ENCODE measurements around the gene ADAM8. TPM values are rescaled to one million over a fixed set of nuclear protein-coding genes. Genes with fewer than 3 reads are reported as not detected.

ADAM8 gene
- polyA plus RNA-seq, 4 donors: 0.67 to 4.4 (median 2.1) TPM

- Histone ChIP-seq H3K9me3 (ENCODE audit: control insufficient read depth in 2 of 2, insufficient read depth in 1 of 2, low read depth in 1 of 2, low read length in 1 of 2) (no peaks in the 10 kb centered on the region), H3K4me1 (ENCODE audit: control insufficient read depth in 3 of 3, insufficient read depth in 2 of 3, low read depth in 1 of 3, low read length in 2 of 3) (peaks cover 0 to 12% (median 0%) of the 10 kb centered on the region in 3 donors), H3K27me3 (ENCODE audit: control insufficient read depth in 3 of 3, insufficient read depth in 3 of 3, low read length in 3 of 3) (peaks cover 0 to 2% (median 0%) of the 10 kb centered on the region in 3 donors), H3K27ac (ENCODE audit: low read depth in 1 of 3, low read length in 2 of 3) (no peak overlapping the region), H3K4me3 (ENCODE audit: low read depth in 1 of 3, low read length in 3 of 3) (no peak overlapping the region), H3K36me3 (ENCODE audit: control insufficient read depth in 3 of 3, insufficient read depth in 2 of 3, low read depth in 1 of 3, low read length in 3 of 3) (no peaks in the 10 kb centered on the region)
- DNase-seq: no peak
- 45 to 60% (median 57%) methylated on average over 27 to 28 of the region's 28 CpGs for WGBS, 3 donors
- FAIRE-seq: no peak
Observed at GRCh38 chr10:133251388-133252222, 25.1 kb downstream of the ADAM8 start.

DNA sequence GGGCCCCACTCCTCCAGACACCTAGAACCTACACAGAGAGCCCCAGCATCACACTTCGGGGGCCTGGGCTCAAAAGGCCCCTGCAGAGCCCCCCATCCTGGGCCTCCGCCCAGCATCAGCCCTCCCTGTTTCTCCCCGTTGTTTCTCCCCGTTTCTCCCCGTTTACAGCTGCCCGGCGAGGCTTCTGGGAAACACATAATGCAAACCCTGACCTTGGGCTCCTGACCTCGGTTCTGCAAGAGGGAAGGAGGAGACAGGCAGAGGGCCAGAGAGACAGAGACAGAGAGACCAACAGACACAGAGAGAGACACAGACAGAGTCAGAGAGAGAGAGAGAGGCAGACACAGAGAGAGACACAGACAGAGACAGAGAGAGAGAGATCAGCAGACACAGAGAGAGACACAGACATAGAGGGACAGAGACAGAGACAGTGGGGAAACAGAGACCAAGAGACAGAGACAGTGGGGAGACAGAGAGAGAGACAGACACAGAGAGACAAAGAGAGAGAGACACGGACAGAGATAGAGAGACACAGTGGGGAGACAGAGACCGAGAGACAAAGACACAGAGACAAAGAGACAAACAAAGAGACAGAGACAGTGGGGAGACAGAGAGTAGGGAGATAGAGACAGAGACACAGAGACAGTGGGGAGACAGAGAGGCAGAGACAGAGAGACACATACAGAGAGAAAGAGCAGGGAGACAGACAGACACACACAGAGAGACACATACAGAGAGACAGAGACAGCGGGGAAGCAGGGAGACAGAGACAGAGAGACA is 26.5 kb downstream of the ADAM8 start:
- Histone ChIP-seq H3K9me3 (ENCODE audit: control insufficient read depth in 2 of 2, insufficient read depth in 1 of 2, low read depth in 1 of 2, low read length in 1 of 2) (no peaks in the 10 kb centered on the region), H3K36me3 (ENCODE audit: control insufficient read depth in 3 of 3, insufficient read depth in 2 of 3, low read depth in 1 of 3, low read length in 3 of 3) (no peaks in the 10 kb centered on the region), H3K27me3 (ENCODE audit: control insufficient read depth in 3 of 3, insufficient read depth in 3 of 3, low read length in 3 of 3) (peaks cover 0 to 2% (median 0%) of the 10 kb centered on the region in 3 donors), H3K4me3 (ENCODE audit: low read depth in 1 of 3, low read length in 3 of 3) (no peak overlapping the region), H3K27ac (ENCODE audit: low read depth in 1 of 3, low read length in 2 of 3) (no peak overlapping the region), H3K4me1 (ENCODE audit: control insufficient read depth in 3 of 3, insufficient read depth in 2 of 3, low read depth in 1 of 3, low read length in 2 of 3) (peaks cover 0 to 27% (median 0%) of the 10 kb centered on the region in 3 donors)
- FAIRE-seq (no peak), DNase-seq (no peak)
- 35 to 51% (median 40%) methylated on average over 11 of the region's 11 CpGs for WGBS, 3 donors

GRCh38 chr10:133249094-133249780 is 27.4 kb downstream of the ADAM8 start:
- Histone ChIP-seq H3K36me3 (ENCODE audit: control insufficient read depth in 3 of 3, insufficient read depth in 2 of 3, low read depth in 1 of 3, low read length in 3 of 3) (no peaks in the 10 kb centered on the region), H3K27me3 (ENCODE audit: control insufficient read depth in 3 of 3, insufficient read depth in 3 of 3, low read length in 3 of 3) (peaks cover 0 to 2% (median 0%) of the 10 kb centered on the region in 3 donors), H3K9me3 (ENCODE audit: control insufficient read depth in 2 of 2, insufficient read depth in 1 of 2, low read depth in 1 of 2, low read length in 1 of 2) (no peaks in the 10 kb centered on the region), H3K4me3 (ENCODE audit: low read depth in 1 of 3, low read length in 3 of 3) (no peak overlapping the region), H3K27ac (ENCODE audit: low read depth in 1 of 3, low read length in 2 of 3) (no peak overlapping the region), H3K4me1 (ENCODE audit: control insufficient read depth in 3 of 3, insufficient read depth in 2 of 3, low read depth in 1 of 3, low read length in 2 of 3) (peaks cover 0 to 33% (median 0%) of the 10 kb centered on the region in 3 donors)
- WGBS, 3 donors: 65 to 77% (median 67%) methylated on average over 20 to 21 of the region's 21 CpGs
- FAIRE-seq: no peak
- no peak for DNase-seq

- Histone ChIP-seq H3K9me3 (ENCODE audit: control insufficient read depth in 2 of 2, insufficient read depth in 1 of 2, low read depth in 1 of 2, low read length in 1 of 2) (no peaks in the 10 kb centered on the region), H3K27me3 (ENCODE audit: control insufficient read depth in 3 of 3, insufficient read depth in 3 of 3, low read length in 3 of 3) (peaks cover 0 to 2% (median 0%) of the 10 kb centered on the region in 3 donors), H3K4me3 (ENCODE audit: low read depth in 1 of 3, low read length in 3 of 3) (no peak overlapping the region), H3K4me1 (ENCODE audit: control insufficient read depth in 3 of 3, insufficient read depth in 2 of 3, low read depth in 1 of 3, low read length in 2 of 3) (peaks cover 0 to 36% (median 0%) of the 10 kb centered on the region in 3 donors), H3K36me3 (ENCODE audit: control insufficient read depth in 3 of 3, insufficient read depth in 2 of 3, low read depth in 1 of 3, low read length in 3 of 3) (no peaks in the 10 kb centered on the region), H3K27ac (ENCODE audit: low read depth in 1 of 3, low read length in 2 of 3) (peak overlapping the region in 1 of 3 donors; percentile 17)
- no peak for DNase-seq
- WGBS, 3 donors: 82 to 90% (median 87%) methylated on average over 12 of the region's 12 CpGs
- FAIRE-seq: no peak
Observed at GRCh38 chr10:133248334-133248715, 28.3 kb downstream of the ADAM8 start.

GRCh38 chr10:133247681-133248333 is 28.9 kb downstream of the ADAM8 start:
- DNase-seq: no peak
- Histone ChIP-seq H3K27ac (ENCODE audit: low read depth in 1 of 3, low read length in 2 of 3) (peak overlapping the region in 1 of 3 donors; percentile 17), H3K4me1 (ENCODE audit: control insufficient read depth in 3 of 3, insufficient read depth in 2 of 3, low read depth in 1 of 3, low read length in 2 of 3) (peaks cover 0 to 41% (median 0%) of the 10 kb centered on the region in 3 donors), H3K27me3 (ENCODE audit: control insufficient read depth in 3 of 3, insufficient read depth in 3 of 3, low read length in 3 of 3) (peaks cover 0 to 2% (median 2%) of the 10 kb centered on the region in 3 donors), H3K4me3 (ENCODE audit: low read depth in 1 of 3, low read length in 3 of 3) (no peak overlapping the region), H3K9me3 (ENCODE audit: control insufficient read depth in 2 of 2, insufficient read depth in 1 of 2, low read depth in 1 of 2, low read length in 1 of 2) (no peaks in the 10 kb centered on the region), H3K36me3 (ENCODE audit: control insufficient read depth in 3 of 3, insufficient read depth in 2 of 3, low read depth in 1 of 3, low read length in 3 of 3) (no peaks in the 10 kb centered on the region)
- no peak for FAIRE-seq
- WGBS, 3 donors: 79 to 82% (median 80%) methylated on average over 32 to 36 of the region's 36 CpGs

DNA sequence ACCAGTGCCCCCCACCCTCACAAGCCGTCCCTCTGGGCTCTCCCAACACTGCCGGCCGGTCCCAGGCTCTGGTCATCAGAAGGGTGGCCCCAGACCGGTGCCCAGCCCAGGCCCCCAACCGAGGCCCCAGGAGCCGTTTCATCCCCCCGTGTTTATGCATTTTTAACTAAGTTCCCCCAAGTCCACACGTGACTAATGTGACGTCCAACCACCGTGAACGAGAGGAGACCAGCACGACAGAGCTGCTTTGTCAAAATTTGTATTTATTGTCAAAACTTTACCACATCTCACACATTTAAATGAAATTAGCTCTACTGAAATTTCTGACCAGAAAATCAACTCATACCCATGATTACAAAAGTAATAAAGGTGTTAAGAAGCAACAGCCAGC is 30.4 kb downstream of the ADAM8 start:
- Histone ChIP-seq H3K36me3 (ENCODE audit: control insufficient read depth in 3 of 3, insufficient read depth in 2 of 3, low read depth in 1 of 3, low read length in 3 of 3) (no peaks in the 10 kb centered on the region), H3K9me3 (ENCODE audit: control insufficient read depth in 2 of 2, insufficient read depth in 1 of 2, low read depth in 1 of 2, low read length in 1 of 2) (no peaks in the 10 kb centered on the region), H3K4me3 (ENCODE audit: low read depth in 1 of 3, low read length in 3 of 3) (no peak overlapping the region), H3K27me3 (ENCODE audit: control insufficient read depth in 3 of 3, insufficient read depth in 3 of 3, low read length in 3 of 3) (peaks cover 0 to 8% (median 4%) of the 10 kb centered on the region in 3 donors), H3K4me1 (ENCODE audit: control insufficient read depth in 3 of 3, insufficient read depth in 2 of 3, low read depth in 1 of 3, low read length in 2 of 3) (peaks cover 0 to 56% (median 0%) of the 10 kb centered on the region in 3 donors), H3K27ac (ENCODE audit: low read depth in 1 of 3, low read length in 2 of 3) (peak overlapping the region in 1 of 3 donors; percentile 53)
- 18 to 44% (median 38%) methylated on average over 12 of the region's 12 CpGs for WGBS, 3 donors
- DNase-seq: no peak
- FAIRE-seq: no peak

DNA sequence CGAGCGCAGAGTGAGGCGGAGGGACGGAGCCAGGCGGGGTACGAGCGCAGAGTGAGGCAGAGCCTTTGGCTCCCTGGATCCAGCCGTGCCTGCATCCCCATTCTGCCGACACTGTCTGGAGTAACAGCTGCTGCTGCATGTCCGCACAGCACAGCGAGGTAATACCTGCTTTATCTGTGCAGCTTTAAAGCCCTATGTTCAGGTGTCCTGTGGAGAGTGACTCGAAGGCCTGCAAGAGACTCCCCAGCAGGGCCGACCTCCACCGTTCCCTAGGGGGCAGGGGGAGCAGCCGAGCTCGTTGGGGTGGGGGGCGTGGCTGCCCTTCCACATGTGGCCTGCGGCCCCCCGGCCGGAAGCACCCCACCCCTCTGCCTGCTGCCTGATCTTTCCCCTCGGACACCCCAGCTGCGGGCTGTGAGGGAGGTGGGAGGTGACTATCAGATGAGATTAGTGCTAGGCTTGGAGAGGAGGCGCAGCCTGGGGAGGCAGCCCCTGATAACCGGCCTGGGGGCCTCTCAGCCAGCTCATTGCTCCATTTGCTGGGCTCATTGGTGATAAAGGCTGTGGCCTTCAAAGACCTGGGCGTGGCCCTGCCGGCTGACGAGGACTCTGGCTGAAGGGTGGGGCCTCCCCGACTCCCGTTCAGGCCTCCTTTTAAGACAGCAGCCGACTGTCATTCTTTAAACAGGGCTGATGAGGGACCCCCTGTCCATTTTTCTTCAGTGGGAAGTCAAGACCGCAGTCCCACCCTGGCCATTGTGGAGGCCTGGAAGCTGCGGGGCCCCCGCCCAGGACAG is 31.0 kb downstream of the ADAM8 start:
- no peaks in the 10 kb centered on the region for H3K36me3 ChIP-seq (ENCODE audit: control insufficient read depth in 3 of 3, insufficient read depth in 2 of 3, low read depth in 1 of 3, low read length in 3 of 3)
- no peak overlapping the region for H3K4me3 ChIP-seq (ENCODE audit: low read depth in 1 of 3, low read length in 3 of 3)
- H3K4me1 ChIP-seq (ENCODE audit: control insufficient read depth in 3 of 3, insufficient read depth in 2 of 3, low read depth in 1 of 3, low read length in 2 of 3): peaks cover 0 to 62% (median 0%) of the 10 kb centered on the region in 3 donors
- no peak for FAIRE-seq
- H3K9me3 ChIP-seq (ENCODE audit: control insufficient read depth in 2 of 2, insufficient read depth in 1 of 2, low read depth in 1 of 2, low read length in 1 of 2): no peaks in the 10 kb centered on the region
- peak; percentile 74 to 93 for DNase-seq
- peak overlapping the region in 1 of 3 donors; percentile 53 for H3K27ac ChIP-seq (ENCODE audit: low read depth in 1 of 3, low read length in 2 of 3)
- 17 to 45% (median 36%) methylated on average over 33 of the region's 33 CpGs for WGBS, 3 donors
- peaks cover 0 to 12% (median 4%) of the 10 kb centered on the region in 3 donors for H3K27me3 ChIP-seq (ENCODE audit: control insufficient read depth in 3 of 3, insufficient read depth in 3 of 3, low read length in 3 of 3)
